ENCODE measurements around the gene XRCC2.

GRCh38 chr7:152619027-152619739, 56.8 kb downstream of the XRCC2 start:
- TF ChIP-seq CTCF (IDR thresholded peaks at IDR 0.05) (no peak), POLR2A (IDR thresholded peaks at IDR 0.05) (no peak)

All from body of pancreas (tissue), 4 donors.